HEK293 (cell line): ENCODE measurements around the gene KCNQ2.

Source experiments
- CTCF ChIA-PET: fragments of 350-600 bp; formaldehyde crosslinking; extraction: SDS; loops from one replicate; lab custom pipeline; 2021; ENCODE audit warnings: antibody characterized with exemption; lab: Yijun Ruan, JAX
- POLR2A ChIA-PET: fragments of 300-600 bp; formaldehyde crosslinking; extraction: SDS; loops from one replicate; lab custom pipeline; 2020; ENCODE audit warnings: antibody characterized with exemption, inconsistent platforms; lab: Yijun Ruan, JAX
- H3K27ac ChIP-seq: fragments of 200-500 bp; sonication (Bioruptor generic); 2 replicates; pipeline ENCODE4 v1.5.1; 2014; ENCODE audit warnings: low read depth, low read length, control low read depth, inconsistent platforms; ENCODE audit errors: extremely low read depth
- H3K36me3 ChIP-seq, 2 experiments: fragments of 200-500 bp in 1 of 2; sonication (Bioruptor generic) in 1 of 2; 1 replicate in 1 of 2; 2 replicates in 1 of 2; pipeline ENCODE4 v1.5.1; 2014 to 2017; ENCODE audit warnings: inconsistent platforms in 2 of 2, low read length in 2 of 2; ENCODE audit not compliant: control insufficient read depth in 2 of 2, insufficient read depth in 1 of 2
- H3K4me1 ChIP-seq: fragments of 200-500 bp; sonication (Bioruptor generic); 2 replicates; pipeline ENCODE4 v1.5.1; 2014; ENCODE audit warnings: mild to moderate bottlenecking, low read length, inconsistent platforms; ENCODE audit not compliant: control insufficient read depth, insufficient read depth
- H3K4me3 ChIP-seq: 2 replicates; pipeline ENCODE4 v1.5.1; 2011; ENCODE audit warnings: low read depth, mild to moderate bottlenecking, control low read depth, low read length, moderate library complexity
- H3K9me3 ChIP-seq: fragments of 200-500 bp; sonication (Bioruptor generic); 2 replicates; pipeline ENCODE4 v1.5.1; 2014; ENCODE audit warnings: low read depth, low read length, inconsistent platforms; ENCODE audit not compliant: control insufficient read depth, insufficient read depth
- FEZF1 ChIP-seq: fragments of 450-650 bp; formaldehyde crosslinking; IDR thresholded peaks from 2 replicates; pipeline ENCODE4 v1.5.1; 2016; ENCODE audit warnings: missing biosample characterization, missing genetic modification characterization
- IKZF3 ChIP-seq: fragments of 450-650 bp; IDR thresholded peaks from 2 replicates; pipeline ENCODE4 v1.5.0; 2018; ENCODE audit warnings: missing biosample characterization, mild to moderate bottlenecking, missing genetic modification characterization, moderate library complexity
- KLF10 ChIP-seq: fragments of 450-650 bp; IDR thresholded peaks from 2 replicates; pipeline ENCODE4 v1.5.1; 2018; ENCODE audit warnings: missing biosample characterization, mild to moderate bottlenecking, missing genetic modification characterization
- PRDM1 ChIP-seq: fragments of 450-650 bp; formaldehyde crosslinking; IDR thresholded peaks from 2 replicates; pipeline ENCODE4; 2016; ENCODE audit warnings: missing biosample characterization, missing genetic modification characterization
- ZIC2 ChIP-seq: fragments of 450-650 bp; formaldehyde crosslinking; IDR thresholded peaks from 2 replicates; pipeline ENCODE4 v1.5.1; 2016; ENCODE audit warnings: missing biosample characterization, missing genetic modification characterization
- ZNF10 ChIP-seq: fragments of 450-650 bp; formaldehyde crosslinking; IDR thresholded peaks from 2 replicates; pipeline ENCODE4 v1.5.1; 2017; ENCODE audit warnings: missing biosample characterization, missing genetic modification characterization
- ZNF121 ChIP-seq: fragments of 450-650 bp; formaldehyde crosslinking; IDR thresholded peaks from 2 replicates; pipeline ENCODE4 v1.5.1; 2016; ENCODE audit warnings: missing biosample characterization, missing genetic modification characterization
- ZNF155 ChIP-seq: fragments of 450-650 bp; formaldehyde crosslinking; IDR thresholded peaks from 2 replicates; pipeline ENCODE4 v1.5.1; 2016; ENCODE audit warnings: missing biosample characterization, missing genetic modification characterization
- ZNF214 ChIP-seq: fragments of 450-650 bp; formaldehyde crosslinking; IDR thresholded peaks from 2 replicates; pipeline ENCODE4 v1.5.1; 2017; ENCODE audit warnings: missing biosample characterization, mild to moderate bottlenecking, missing genetic modification characterization, borderline replicate concordance
- ZNF221 ChIP-seq: fragments of 450-650 bp; formaldehyde crosslinking; IDR thresholded peaks from 2 replicates; pipeline ENCODE4 v1.5.1; 2017; ENCODE audit warnings: missing biosample characterization, missing genetic modification characterization, borderline replicate concordance
- ZNF48 ChIP-seq: fragments of 450-650 bp; formaldehyde crosslinking; IDR thresholded peaks from 2 replicates; pipeline ENCODE4 v1.5.1; 2016; ENCODE audit warnings: missing biosample characterization, missing genetic modification characterization
- ZNF514 ChIP-seq: fragments of 450-650 bp; formaldehyde crosslinking; IDR thresholded peaks from 2 replicates; pipeline ENCODE4 v1.5.1; 2016; ENCODE audit warnings: missing biosample characterization, missing genetic modification characterization
- ZNF623 ChIP-seq: fragments of 450-650 bp; formaldehyde crosslinking; IDR thresholded peaks from 2 replicates; pipeline ENCODE4 v1.5.1; 2016; ENCODE audit warnings: missing biosample characterization, missing genetic modification characterization
- ZNF747 ChIP-seq: fragments of 450-650 bp; formaldehyde crosslinking; IDR thresholded peaks from 2 replicates; pipeline ENCODE4 v1.5.1; 2016; ENCODE audit warnings: missing biosample characterization, missing genetic modification characterization
- ZNF785 ChIP-seq: fragments of 450-650 bp; formaldehyde crosslinking; IDR thresholded peaks from 2 replicates; pipeline ENCODE4 v1.5.1; 2016; ENCODE audit warnings: missing biosample characterization, missing genetic modification characterization
- TF ChIP-seq, protein P1 (sequence below): fragments of 450-650 bp; formaldehyde crosslinking; IDR thresholded peaks from 2 replicates; pipeline ENCODE4 v1.5.1; 2016; ENCODE audit warnings: missing biosample characterization, missing genetic modification characterization
- TF ChIP-seq, protein P2 (sequence below): fragments of 450-650 bp; formaldehyde crosslinking; IDR thresholded peaks from 2 replicates; pipeline ENCODE4 v1.5.1; 2016; ENCODE audit warnings: missing biosample characterization, missing genetic modification characterization
- TF ChIP-seq, protein P3 (sequence below): fragments of 450-650 bp; formaldehyde crosslinking; IDR thresholded peaks from 2 replicates; pipeline ENCODE4 v1.5.1; 2017; ENCODE audit warnings: missing biosample characterization, missing genetic modification characterization

Gene KCNQ2

DNA sequence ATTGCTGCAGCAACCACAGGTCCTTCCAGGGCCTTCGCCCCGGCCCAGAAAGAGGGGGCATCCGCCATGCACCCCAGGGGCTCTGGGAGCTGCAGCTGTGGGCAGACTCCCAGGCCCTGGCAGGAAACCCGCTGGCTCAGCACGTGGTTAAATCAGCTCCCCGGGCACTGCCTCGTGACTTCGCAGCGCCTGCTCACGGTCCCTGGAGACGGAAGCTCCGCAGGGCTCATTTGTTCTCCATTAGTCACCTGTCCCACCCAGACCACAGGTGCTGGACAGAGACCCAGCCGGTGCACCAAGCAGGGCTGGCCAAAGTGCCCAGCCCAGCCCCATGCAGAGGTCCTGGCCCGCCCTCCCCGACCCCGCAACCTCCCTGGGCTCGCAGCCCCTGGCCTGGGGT, 14.7 kb downstream of the KCNQ2 start (continued):
- TF ChIP-seq ZNF221 (tag by site-specific recombination) (no peak), ZNF48 (tag by site-specific recombination) (no peak), ZNF121 (tag by site-specific recombination) (no peak)
- TF ChIP-seq, protein P1, sequence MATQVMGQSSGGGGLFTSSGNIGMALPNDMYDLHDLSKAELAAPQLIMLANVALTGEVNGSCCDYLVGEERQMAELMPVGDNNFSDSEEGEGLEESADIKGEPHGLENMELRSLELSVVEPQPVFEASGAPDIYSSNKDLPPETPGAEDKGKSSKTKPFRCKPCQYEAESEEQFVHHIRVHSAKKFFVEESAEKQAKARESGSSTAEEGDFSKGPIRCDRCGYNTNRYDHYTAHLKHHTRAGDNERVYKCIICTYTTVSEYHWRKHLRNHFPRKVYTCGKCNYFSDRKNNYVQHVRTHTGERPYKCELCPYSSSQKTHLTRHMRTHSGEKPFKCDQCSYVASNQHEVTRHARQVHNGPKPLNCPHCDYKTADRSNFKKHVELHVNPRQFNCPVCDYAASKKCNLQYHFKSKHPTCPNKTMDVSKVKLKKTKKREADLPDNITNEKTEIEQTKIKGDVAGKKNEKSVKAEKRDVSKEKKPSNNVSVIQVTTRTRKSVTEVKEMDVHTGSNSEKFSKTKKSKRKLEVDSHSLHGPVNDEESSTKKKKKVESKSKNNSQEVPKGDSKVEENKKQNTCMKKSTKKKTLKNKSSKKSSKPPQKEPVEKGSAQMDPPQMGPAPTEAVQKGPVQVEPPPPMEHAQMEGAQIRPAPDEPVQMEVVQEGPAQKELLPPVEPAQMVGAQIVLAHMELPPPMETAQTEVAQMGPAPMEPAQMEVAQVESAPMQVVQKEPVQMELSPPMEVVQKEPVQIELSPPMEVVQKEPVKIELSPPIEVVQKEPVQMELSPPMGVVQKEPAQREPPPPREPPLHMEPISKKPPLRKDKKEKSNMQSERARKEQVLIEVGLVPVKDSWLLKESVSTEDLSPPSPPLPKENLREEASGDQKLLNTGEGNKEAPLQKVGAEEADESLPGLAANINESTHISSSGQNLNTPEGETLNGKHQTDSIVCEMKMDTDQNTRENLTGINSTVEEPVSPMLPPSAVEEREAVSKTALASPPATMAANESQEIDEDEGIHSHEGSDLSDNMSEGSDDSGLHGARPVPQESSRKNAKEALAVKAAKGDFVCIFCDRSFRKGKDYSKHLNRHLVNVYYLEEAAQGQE (tag by site-specific recombination), result peak; percentile 82
- TF ChIP-seq, protein P2, sequence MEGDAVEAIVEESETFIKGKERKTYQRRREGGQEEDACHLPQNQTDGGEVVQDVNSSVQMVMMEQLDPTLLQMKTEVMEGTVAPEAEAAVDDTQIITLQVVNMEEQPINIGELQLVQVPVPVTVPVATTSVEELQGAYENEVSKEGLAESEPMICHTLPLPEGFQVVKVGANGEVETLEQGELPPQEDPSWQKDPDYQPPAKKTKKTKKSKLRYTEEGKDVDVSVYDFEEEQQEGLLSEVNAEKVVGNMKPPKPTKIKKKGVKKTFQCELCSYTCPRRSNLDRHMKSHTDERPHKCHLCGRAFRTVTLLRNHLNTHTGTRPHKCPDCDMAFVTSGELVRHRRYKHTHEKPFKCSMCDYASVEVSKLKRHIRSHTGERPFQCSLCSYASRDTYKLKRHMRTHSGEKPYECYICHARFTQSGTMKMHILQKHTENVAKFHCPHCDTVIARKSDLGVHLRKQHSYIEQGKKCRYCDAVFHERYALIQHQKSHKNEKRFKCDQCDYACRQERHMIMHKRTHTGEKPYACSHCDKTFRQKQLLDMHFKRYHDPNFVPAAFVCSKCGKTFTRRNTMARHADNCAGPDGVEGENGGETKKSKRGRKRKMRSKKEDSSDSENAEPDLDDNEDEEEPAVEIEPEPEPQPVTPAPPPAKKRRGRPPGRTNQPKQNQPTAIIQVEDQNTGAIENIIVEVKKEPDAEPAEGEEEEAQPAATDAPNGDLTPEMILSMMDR (tag by site-specific recombination), result no peak

DNA sequence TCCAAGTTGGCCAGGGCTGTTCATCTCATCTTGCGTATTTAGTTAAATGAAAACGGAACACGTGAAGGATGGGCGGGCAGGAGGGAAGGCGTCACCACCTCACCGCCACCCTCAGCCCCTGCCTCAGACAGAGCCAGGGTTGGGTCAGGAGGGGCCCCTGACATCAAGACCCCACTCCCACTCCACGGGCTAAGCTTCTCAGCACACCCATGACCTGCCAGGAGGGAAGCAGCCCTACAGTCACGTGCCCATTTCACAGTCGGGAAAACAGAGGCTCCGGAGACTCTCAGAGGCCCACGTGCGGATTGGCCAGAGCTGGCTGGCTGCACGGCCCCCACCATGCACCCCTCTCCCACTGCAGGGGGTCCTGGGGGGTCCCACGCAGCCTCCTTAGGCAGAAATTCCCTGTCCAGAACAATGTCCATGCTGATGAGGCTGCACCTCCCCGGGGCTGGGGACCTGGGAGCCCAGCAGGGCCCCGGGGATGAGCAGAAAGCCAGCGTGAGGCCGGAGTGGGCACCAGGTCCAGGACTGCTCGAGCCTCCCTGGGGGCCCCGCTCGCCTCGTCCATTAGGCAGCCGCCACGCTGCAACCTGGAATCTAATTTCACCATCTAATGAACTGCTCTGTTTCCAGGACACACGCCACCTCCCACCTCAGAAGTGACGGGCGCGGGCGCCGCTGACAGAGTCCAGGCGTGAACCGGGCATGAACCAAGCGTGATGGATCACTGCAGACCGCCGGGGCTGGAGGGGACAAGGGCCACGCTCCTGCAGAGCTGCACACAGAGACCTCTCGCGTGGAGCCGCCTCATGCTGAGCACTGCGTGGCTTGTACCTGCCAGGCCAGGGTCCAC, 15.8 kb downstream of the KCNQ2 start:
- H3K4me3 ChIP-seq, result no peak overlapping the region
- POLR2A ChIA-PET, result no interaction called here
- H3K4me1 ChIP-seq, result no peaks in the 10 kb centered on the region
- CTCF ChIA-PET, result no interaction called here
- H3K9me3 ChIP-seq, result no peaks in the 10 kb centered on the region
- H3K27ac ChIP-seq, result no peak overlapping the region
- H3K36me3 ChIP-seq, result no peaks in the 10 kb centered on the region
- TF ChIP-seq ZNF155 (tag by site-specific recombination), result no peak
- TF ChIP-seq ZNF747 (tag by site-specific recombination), result no peak
- no peak for TF ChIP-seq ZNF785 (tag by site-specific recombination)
- no peak for TF ChIP-seq FEZF1 (tag by site-specific recombination)
- TF ChIP-seq, protein P3, sequence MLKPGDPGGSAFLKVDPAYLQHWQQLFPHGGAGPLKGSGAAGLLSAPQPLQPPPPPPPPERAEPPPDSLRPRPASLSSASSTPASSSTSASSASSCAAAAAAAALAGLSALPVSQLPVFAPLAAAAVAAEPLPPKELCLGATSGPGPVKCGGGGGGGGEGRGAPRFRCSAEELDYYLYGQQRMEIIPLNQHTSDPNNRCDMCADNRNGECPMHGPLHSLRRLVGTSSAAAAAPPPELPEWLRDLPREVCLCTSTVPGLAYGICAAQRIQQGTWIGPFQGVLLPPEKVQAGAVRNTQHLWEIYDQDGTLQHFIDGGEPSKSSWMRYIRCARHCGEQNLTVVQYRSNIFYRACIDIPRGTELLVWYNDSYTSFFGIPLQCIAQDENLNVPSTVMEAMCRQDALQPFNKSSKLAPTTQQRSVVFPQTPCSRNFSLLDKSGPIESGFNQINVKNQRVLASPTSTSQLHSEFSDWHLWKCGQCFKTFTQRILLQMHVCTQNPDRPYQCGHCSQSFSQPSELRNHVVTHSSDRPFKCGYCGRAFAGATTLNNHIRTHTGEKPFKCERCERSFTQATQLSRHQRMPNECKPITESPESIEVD (tag by site-specific recombination), result no peak
- TF ChIP-seq ZIC2, result peak; percentile 18
- TF ChIP-seq PRDM1 (tag by site-specific recombination), result no peak
- 0 out of 2 replicates have a peak, but pooled peaks have one; percentile 60 for TF ChIP-seq ZNF10 (tag by site-specific recombination)
- TF ChIP-seq ZNF623 (tag by site-specific recombination), result peak; percentile 45
- TF ChIP-seq KLF10 (tag by site-specific recombination), result no peak
- TF ChIP-seq ZNF514 (tag by site-specific recombination), result no peak
- no peak for TF ChIP-seq IKZF3 (tag by site-specific recombination)
- TF ChIP-seq ZNF214 (tag by site-specific recombination), result no peak
